ENCODE measurements around the gene KRT1.

GRCh38 chr12:52721838-52722470 lies 41.7 kb upstream of the KRT1 start:
- TF ChIP-seq POLR2A (IDR thresholded peaks at IDR 0.05), result no peak
- TF ChIP-seq CTCF (IDR thresholded peaks at IDR 0.05), result no peak
